Thyroid gland (tissue), 4 donors: ENCODE results near the gene ANXA2.

Experiments
- CTCF ChIP-seq, 6 experiments: fragments of 200-600 bp in 3 of 6; fragments of 450-650 bp in 3 of 6; sonication (generic) in 3 of 6; IDR thresholded peaks; one replicate each; pipeline ENCODE4 v1.5.1; 2016 to 2019; ENCODE audit warnings: antibody characterized with exemption in 6 of 6, mild to moderate bottlenecking in 2 of 6, inconsistent platforms in 1 of 6, moderate library complexity in 1 of 6
- POLR2A ChIP-seq, 2 donors: fragments of 450-650 bp; IDR thresholded peaks; one replicate each; pipeline ENCODE4 v1.6.1; 2017; ENCODE audit warnings: antibody characterized with exemption in 2 of 2, mild to moderate bottlenecking in 2 of 2, moderate library complexity in 1 of 2

GRCh38 chr15:60441331-60441730 lies 43.5 kb upstream of the ANXA2 start:
- TF ChIP-seq CTCF (IDR thresholded peaks at IDR 0.05) (no peak), POLR2A (IDR thresholded peaks at IDR 0.05) (no peak)
